ENCODE data around the gene GCAT.

GCAT gene

DNA sequence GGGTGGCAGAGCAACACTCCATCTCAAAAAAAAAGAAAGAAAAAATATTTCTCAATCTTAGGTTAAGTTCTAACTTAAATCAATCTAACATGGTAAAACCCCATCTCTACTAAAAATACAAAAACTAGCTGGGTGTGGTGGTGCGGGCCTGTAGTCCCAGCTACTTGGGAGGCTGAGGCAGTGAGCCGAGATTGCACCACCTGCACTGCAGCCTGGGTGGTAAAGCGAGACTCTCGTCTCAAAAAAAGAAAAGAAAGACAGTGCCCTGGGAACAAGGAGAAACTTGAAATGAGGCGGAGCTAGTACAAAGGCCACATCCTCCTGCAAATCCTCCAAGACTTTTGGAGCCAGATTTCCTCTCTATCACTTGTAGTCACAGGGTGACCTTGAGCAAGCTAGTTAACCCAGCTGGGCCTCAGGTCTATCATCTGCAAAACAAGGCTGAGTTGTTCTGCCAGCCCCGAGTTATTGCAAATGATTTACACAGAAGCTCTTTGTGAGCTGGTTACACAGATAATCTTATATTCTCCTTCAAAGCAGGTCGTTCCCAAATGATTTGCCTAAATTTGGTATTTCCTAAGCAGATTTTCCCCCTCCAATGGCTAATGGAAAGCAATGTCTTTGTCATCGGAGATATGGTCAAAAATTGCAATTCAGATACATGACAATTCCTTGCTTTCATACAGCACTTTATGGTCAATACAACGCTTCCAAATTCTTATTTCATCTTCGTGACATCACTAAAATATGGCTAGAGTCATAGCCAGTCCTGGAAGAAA, 34.5 kb downstream of the GCAT start:
- DNase-seq (ENCODE audit: extremely low read depth in 1 of 2, low read depth in 1 of 2) = no peak

DNA sequence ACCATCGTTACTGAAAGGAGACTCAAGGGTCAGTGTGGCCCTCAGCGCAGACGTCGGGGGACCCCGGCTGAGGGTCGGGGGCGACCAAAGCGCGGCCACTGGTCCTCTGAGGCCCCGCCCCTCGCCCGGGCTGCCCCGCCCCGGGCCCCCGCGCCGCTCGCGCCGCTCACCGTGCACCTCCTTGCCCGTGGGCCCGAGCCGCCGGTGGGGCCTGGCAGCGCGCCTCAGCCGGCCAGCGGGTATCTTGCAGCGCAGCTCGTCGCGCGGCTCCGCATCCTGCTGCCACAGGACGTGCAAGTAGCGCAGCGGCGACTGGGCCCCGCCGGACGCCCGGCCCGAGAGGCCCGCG, 36.0 kb downstream of the GCAT start:
- peak; percentile 13 to 44 for DNase-seq (ENCODE audit: extremely low read depth in 1 of 2, low read depth in 1 of 2)

DNA sequence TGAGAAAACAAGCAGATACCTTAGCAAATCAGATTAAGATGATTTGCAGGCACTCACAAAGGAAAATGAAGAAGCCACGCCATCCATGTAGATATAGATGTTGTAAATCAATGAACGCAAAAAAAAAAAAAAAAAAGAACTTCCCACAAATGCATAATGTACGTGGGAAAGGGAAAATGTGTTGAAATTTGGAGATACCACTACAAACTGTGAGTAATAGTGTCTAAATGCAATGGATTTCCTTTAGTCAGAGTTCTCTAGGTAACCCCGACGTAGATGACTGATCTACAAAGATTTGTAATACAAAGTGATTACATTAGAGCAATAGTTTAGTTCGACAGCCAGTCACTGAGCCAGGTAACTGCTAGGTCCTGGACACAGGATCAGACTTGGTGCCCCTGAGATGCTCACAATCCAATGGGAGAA, 37.2 kb downstream of the GCAT start:
- DNase-seq (ENCODE audit: extremely low read depth in 1 of 2, low read depth in 1 of 2) = no peak

DNA sequence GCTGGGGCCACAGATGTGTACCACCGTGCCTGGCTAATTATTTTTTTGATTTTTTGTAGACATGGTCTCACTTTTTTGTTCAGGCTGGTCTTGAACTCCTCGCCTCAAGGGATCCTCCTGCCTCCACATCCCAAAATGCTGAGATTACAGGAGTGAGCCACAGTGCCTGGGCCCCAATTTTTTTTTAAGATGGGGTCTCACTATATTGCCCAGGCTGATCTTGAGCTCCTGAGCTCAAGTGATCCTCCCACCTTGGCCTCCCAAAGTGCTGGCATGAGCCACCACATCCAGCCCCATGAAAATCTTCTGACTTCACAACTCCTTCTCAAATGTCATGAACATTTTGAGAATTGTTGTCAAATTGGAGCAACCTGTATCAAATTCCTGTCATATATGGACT, 38.7 kb downstream of the GCAT start:
- no peak for DNase-seq (ENCODE audit: extremely low read depth in 1 of 2, low read depth in 1 of 2)

DNA sequence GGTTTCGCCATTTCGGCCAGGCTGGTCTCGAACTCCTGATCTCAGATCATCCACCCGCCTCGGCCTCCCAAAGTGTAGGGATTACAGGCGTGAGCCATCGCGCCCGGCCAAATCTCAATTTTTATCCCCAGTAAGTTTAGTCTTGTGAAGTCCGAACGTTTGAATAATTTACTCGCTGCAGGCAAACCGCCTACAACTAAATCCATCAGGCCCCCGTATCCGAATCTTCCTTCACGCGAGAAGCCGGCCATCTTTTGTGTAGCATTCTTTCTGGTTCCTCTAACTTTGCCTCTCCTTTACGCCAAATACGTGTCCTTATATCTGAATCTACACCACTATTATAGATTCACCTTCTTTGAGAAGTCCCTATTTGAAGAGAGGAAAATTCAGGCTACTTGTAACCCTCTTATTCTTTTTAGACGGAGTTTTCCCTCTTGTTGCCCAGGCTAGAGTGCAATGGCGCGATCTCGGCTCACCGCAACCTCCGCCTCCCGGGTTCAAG, 40.9 kb downstream of the GCAT start:
- DNase-seq (ENCODE audit: extremely low read depth in 1 of 2, low read depth in 1 of 2) = no peak

DNA sequence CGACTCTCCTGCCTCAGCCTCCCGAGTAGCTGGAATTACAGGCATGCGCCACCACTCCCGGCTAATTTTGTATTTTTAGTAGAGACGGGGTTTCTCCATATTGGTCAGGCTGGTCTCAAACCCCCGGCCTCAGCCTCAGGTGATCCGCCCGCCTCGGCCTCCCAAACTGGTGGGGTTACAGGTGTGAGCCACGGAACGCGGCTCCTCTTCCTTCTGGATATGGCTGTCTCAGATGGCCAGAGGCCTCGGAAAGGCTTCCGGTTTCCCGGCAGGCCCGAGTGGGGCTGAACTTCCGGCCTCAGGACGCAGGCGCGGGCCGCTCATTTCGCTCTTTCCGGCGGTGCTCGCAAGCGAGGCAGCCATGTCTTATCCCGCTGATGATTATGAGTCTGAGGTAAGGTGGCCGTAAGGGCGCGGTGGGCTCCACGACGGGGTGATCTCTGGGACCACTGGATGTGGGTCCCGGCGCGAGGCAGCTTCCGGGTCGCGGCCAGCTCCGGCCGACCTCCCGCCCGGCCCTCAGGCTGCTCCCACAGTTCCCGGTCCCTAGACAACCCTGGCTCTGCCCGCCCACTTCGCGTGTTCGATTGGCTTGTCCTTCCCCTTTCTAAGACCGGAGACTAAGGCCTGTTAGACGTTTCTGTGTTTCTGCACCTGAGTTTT, 41.5 kb downstream of the GCAT start, which contains the start of gene EIF3L:
Gene EIF3L (plus strand): TSS at position 331 of the 663 bp plus-strand sequence. CDS start 31 bp downstream, at position 362.
- peak; percentile 85 to 87 for DNase-seq (ENCODE audit: extremely low read depth in 1 of 2, low read depth in 1 of 2)

DNA sequence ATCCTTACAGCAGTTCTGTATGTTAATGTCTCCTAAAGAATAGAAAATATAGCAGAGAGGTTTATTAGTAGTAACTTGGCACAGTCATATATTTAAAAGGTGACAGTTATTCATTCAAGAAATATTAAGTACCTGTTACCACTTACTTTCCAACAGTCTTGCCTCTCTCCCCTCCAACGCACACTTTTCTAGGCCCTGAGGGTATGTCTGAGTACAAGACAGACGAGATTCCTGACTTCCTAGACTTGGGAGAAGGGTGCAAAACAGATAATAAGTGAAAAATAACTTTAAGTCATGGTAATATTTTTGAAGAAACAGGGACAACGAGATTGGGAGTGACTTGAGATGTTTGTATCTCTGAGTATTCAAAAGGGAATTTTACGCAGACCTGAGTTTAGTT, 43.1 kb downstream of the GCAT start:
- DNase-seq (ENCODE audit: extremely low read depth in 1 of 2, low read depth in 1 of 2) = no peak

DNA sequence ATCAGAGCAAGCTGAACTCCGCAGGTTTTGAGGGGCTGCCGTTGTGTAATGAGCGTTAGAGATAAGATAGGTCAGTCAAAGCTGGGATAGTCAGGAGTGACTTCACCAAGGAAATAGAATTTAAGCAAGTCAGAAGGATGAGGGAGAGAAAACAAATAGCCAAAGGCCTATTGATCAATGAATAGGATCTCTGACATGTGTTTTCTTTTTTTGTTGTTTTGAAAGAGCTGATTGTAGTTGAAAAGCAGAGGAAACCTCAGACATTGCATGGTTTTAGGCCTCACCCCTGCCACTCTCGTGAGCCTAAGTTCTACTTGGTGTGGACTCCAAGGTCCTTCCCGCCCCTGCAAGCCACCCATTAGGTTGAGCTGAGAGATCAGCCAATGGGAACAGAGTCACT, 44.7 kb downstream of the GCAT start:
- DNase-seq (ENCODE audit: extremely low read depth in 1 of 2, low read depth in 1 of 2) = no peak

DNA sequence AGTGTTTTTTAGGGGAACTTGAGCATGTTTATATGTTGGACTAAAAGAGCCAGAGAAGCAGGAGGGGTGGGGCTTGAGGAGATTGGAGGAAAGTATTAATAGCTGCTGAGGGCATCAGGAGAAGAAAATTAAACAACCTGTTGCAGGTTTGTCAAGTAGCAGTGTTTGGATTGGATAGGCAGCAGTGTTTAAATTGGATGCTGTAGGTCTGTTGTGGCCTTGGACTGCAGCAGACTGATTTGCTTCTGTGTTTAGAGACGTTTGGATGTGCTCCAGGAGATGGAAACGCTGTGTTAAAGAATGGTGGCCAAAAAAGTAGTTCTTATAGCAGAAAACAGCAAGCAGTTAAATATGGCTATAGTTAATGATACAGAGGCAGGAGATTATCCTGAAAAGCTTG, 47.2 kb downstream of the GCAT start:
- DNase-seq (ENCODE audit: extremely low read depth in 1 of 2, low read depth in 1 of 2) = no peak

DNA sequence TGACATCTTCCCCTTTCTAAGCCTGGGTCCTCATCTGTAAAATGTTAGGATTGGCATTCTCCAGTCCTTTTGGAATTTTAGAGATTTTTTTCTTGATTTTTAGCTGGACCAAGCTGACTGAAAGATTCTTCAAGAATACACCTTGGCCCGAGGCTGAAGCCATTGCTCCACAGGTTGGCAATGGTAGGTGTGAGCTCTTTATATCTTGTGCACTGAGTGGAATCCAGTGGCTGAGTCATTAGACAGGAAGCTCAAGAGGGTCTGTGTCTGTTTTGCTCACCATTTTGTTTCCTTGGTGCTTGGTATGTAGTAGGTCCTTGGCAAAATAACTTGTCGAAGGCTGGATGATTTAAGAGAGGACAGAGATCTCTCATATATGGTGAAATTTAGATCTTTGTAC, 47.7 kb downstream of the GCAT start:
- no peak for DNase-seq (ENCODE audit: extremely low read depth in 1 of 2, low read depth in 1 of 2)

DNA sequence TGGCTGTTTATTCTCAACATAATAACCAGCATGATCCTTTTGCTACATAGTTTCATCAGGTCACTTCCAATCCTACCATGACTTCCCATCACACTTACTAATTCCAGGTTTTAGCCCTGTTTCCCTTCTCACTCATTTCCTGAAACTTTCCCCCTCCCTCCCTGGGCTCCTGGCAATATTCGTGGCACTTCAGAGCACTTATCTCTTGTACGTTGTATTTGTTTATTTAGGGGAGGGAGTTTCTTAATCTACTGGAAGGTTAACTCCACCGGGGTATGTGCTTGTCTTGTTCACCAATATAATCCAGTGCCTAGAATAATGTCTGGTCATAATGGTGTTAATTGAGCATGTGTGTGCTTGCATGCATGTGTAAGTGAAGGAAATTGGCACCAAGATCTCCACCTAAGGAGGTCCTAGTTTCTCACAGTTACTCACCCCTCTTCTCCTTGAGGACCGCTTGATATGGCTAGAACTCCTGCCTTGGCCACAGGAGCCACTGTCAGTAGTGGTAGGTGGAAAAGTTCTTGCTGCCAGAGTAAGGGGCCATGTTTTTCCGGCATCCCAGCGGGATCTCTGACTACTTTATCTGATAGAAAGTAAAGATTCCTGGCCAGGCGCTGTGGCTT, 53.2 kb downstream of the GCAT start:
- DNase-seq (ENCODE audit: extremely low read depth in 1 of 2, low read depth in 1 of 2) = no peak

DNA sequence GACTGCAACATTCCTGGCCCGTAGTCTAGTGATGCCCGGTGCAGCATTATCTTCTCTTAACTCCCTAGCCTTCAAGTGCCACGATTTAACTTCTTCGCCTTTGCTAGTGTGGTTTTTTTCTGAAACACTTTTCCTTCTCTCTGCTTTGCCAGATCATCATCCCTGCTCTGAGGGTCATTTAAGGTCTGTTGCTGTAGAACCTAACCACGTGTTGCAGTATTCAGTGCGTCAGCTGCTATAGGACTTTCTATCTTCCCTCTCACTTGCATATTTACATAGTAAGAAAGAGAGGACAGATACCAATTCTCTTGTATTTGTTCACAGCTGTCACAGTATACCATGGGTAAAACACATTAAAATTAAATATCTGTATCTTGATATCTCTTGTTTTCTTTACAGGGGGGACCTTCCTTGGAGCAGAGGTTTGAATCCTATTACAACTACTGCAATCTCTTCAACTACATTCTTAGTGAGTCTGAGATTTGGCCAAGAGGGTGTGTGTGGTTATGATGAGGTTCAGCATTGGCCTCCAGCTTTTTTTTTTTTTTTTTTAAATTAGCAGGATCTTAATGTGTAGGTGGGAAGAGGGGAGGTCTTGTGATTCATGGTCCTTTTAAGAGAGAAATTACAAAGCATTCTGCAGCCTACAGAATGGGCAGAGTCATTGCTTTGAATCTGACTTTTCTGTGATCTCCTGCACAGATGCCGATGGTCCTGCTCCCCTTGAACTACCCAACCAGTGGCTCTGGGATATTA, 55.0 kb downstream of the GCAT start:
- no peak for DNase-seq (ENCODE audit: extremely low read depth in 1 of 2, low read depth in 1 of 2)

DNA sequence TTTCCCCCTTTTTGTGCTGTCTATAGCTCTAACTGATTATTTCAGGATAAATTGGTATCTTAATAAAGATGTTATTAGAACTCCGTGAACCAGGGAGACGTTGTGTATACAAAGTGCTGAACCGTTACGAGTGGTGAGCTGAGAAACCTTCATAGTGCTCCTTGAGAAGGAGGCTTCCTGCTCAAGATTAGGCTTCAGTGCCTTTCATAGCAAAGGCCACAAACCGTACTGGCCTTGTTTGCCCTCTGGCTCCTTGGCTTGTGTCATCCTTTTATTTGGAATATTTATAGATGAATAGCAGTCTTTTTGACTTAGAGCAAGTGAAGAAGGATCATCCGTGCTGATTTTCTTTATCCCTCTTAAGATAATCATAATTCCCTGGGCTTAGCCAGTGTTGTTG, 57.8 kb downstream of the GCAT start:
- no peak for DNase-seq (ENCODE audit: extremely low read depth in 1 of 2, low read depth in 1 of 2)
